BE2C (cell line): ENCODE data around the gene AUTS2.

Experiments used
- DNase-seq: peaks from one replicate; pipeline ENCODE4 v3.0.0-alpha.2; 2020
- H3K27me3 ChIP-seq: fragments of 250-450 bp; sonication (Bioruptor Pico); 2 replicates; pipeline ENCODE4 v1.5.1; 2020; ENCODE audit warnings: mild to moderate bottlenecking
- H3K36me3 ChIP-seq: fragments of 250-450 bp; sonication (Bioruptor Pico); 2 replicates; pipeline ENCODE4 v1.5.1; 2020; ENCODE audit warnings: mild to moderate bottlenecking
- H3K4me1 ChIP-seq: fragments of 250-450 bp; sonication (Bioruptor Pico); 2 replicates; pipeline ENCODE4 v1.5.1; 2020
- H3K4me3 ChIP-seq: 2 replicates; pipeline ENCODE4 v1.5.1; 2011; ENCODE audit warnings: low read depth, low read length
- H3K9me3 ChIP-seq: fragments of 250-450 bp; sonication (Bioruptor Pico); 2 replicates; pipeline ENCODE4 v1.5.1; 2020
- CTCF ChIP-seq: IDR thresholded peaks from 2 replicates; pipeline ENCODE4 v1.5.1; 2012; ENCODE audit warnings: mild to moderate bottlenecking, low read depth, low read length

The AUTS2 gene

GRCh38 chr7:70008466-70008865 is 410.2 kb downstream of the AUTS2 start:
- no peak for TF ChIP-seq CTCF
- no peaks in the 10 kb centered on the region for H3K36me3 ChIP-seq
- H3K4me1 ChIP-seq: 0 out of 2 replicates have a peak, but pooled peaks cover 6% of the 10 kb centered on the region
- H3K9me3 ChIP-seq: no peaks in the 10 kb centered on the region
- no peaks in the 10 kb centered on the region for H3K27me3 ChIP-seq
- no peak for DNase-seq
- H3K4me3 ChIP-seq: no peak overlapping the region

GRCh38 chr7:70014472-70015177 is 416.4 kb downstream of the AUTS2 start:
- Histone ChIP-seq H3K9me3 (no peaks in the 10 kb centered on the region), H3K36me3 (no peaks in the 10 kb centered on the region), H3K4me3 (no peak overlapping the region), H3K27me3 (no peaks in the 10 kb centered on the region), H3K4me1 (no peaks in the 10 kb centered on the region; the same call in 1 of the 2 replicates)
- DNase-seq: no peak
- TF ChIP-seq CTCF: no peak

GRCh38 chr7:70015353-70015752 is 417.1 kb downstream of the AUTS2 start:
- H3K4me1 ChIP-seq: no peaks in the 10 kb centered on the region; the same call in 1 of the 2 replicates
- H3K27me3 ChIP-seq: no peaks in the 10 kb centered on the region
- no peak for DNase-seq
- H3K4me3 ChIP-seq: no peak overlapping the region
- no peaks in the 10 kb centered on the region for H3K9me3 ChIP-seq
- TF ChIP-seq CTCF: no peak
- no peaks in the 10 kb centered on the region for H3K36me3 ChIP-seq

GRCh38 chr7:70016044-70016770 is 417.9 kb downstream of the AUTS2 start:
- DNase-seq: no peak
- Histone ChIP-seq H3K9me3 (no peaks in the 10 kb centered on the region), H3K4me3 (no peak overlapping the region), H3K36me3 (no peaks in the 10 kb centered on the region), H3K27me3 (no peaks in the 10 kb centered on the region), H3K4me1 (no peaks in the 10 kb centered on the region; the same call in none of the 2 replicates)
- no peak for TF ChIP-seq CTCF

GRCh38 chr7:70017357-70017756 is 419.1 kb downstream of the AUTS2 start:
- no peak for TF ChIP-seq CTCF
- DNase-seq: no peak
- Histone ChIP-seq H3K9me3 (no peaks in the 10 kb centered on the region), H3K27me3 (no peaks in the 10 kb centered on the region), H3K36me3 (no peaks in the 10 kb centered on the region), H3K4me1 (peaks cover 4% of the 10 kb centered on the region), H3K4me3 (no peak overlapping the region)

- TF ChIP-seq CTCF: no peak
- Histone ChIP-seq H3K4me3 (no peak overlapping the region), H3K36me3 (no peaks in the 10 kb centered on the region), H3K4me1 (peaks cover 4% of the 10 kb centered on the region), H3K9me3 (no peaks in the 10 kb centered on the region), H3K27me3 (no peaks in the 10 kb centered on the region)
- no peak for DNase-seq
Observed at GRCh38 chr7:70018700-70019099, 420.4 kb downstream of the AUTS2 start.
